Erythroblast (primary cell): ENCODE data around the gene KISS1R.
A peak's percentile ranks its signal among the peaks of the same experiment; 100 is the strongest.
"Not testable (repeated sequence)": the region's sequence is repeated elsewhere in the genome, so short reads cannot be mapped to it uniquely, and the experiment has no call there.

ENCODE experiments used
- DNase-seq, 2 experiments: peaks; one replicate each; lab custom pipeline; 2025; lab: John Stamatoyannopoulos, UW
- GATA1 ChIP-seq: IDR thresholded peaks from 2 replicates; pipeline ENCODE4 v1.6.1; 2011; ENCODE audit warnings: low read depth, mild to moderate bottlenecking, control low read depth, low read length, moderate library complexity
- POLR2A ChIP-seq: IDR thresholded peaks from 2 replicates; pipeline ENCODE4 v1.6.1; 2011; ENCODE audit warnings: mild to moderate bottlenecking, low read length

Gene KISS1R

DNA sequence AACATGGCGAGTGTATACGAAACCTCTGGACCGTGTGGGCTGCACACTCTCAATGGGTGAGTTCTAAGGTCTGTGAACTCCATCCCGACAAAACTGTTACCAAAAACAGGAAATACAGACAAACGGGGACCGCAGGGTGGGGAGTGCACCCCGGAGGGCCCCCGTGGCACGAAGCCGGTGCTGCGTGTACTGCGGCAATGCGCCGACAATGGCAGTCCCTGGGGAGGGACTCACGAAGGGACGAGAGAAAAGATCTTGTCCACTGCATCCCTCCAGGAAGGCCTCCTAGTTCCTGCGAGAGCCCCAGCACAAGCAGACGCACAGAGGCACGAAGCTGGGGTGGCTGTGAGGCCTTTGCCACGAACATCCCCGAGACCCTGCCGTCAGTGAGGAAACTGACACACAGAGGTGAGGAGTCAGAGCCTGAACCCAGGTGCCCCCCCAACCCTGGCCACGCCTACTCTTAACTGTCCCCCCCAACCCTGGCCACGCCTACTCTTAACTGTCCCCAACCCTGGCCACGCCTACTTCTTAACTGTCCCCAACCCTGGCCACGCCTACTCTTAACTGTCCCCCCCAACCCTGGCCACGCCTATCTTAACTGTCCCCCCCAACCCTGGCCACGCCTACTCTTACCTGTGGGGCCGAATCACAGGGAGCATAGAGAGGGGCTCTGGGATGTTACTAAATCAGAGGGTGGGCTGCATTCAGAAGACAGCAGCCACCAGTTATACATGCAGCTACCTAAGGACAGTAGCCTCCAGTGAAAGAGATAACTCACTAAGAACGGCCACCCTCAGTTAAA, 28.4 kb upstream of the KISS1R start:
- TF ChIP-seq POLR2A (no peak), GATA1 (no peak)
- DNase-seq, result peak; percentile 63 to 64

DNA sequence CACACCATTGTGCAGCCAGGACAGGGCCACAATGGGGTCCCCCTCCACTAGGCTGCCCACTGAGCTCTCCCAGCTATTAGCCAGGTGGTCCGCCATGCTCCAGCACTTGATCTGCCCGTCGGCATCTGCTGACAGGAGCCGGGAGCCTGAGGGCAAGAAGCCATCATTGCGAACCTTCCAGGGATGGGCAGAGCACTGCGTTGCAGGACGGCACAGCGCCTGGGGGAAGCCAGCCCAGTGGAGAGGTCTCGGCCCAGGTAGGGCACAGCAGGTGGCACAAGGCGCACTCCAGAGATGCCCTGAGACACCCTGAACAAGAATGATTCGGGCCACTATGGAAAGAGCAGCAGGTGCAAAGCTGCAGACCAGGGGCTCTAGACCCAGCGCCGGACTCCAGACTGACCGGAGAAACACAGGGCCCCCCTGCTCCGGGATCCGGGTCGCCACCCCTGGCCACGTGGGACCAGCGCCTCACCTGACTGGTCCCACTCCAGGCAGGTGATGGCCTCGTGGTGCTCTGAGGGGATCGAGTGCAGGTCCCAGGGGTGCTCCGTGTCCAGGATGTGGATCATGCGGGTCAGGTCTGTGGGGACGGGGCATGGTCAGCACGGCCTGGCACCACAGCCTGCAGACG, 27.4 kb upstream of the KISS1R start:
- DNase-seq, result no peak
- TF ChIP-seq GATA1 (no peak), POLR2A (no peak)

DNA sequence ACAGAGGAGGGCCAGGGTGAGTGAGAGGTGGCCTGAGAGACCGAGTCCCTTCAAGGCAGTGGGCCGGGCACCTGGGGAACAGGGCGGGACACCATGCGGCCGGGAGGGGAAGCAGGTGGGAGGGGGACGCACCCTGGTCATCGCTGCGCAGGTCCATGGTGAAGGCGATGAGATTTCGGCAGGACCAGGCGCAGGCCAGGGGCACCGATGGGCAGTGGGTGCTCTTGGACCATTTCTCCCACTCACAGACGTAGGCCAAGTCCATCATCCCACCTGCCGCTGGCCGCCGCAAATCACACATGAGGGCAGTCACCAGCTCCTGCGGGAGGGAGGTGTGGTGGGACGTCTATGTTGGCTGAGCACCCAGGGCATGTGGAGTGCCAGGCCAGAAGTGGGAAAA, 26.3 kb upstream of the KISS1R start:
- TF ChIP-seq GATA1 (no peak), POLR2A (no peak)
- DNase-seq, result no peak

DNA sequence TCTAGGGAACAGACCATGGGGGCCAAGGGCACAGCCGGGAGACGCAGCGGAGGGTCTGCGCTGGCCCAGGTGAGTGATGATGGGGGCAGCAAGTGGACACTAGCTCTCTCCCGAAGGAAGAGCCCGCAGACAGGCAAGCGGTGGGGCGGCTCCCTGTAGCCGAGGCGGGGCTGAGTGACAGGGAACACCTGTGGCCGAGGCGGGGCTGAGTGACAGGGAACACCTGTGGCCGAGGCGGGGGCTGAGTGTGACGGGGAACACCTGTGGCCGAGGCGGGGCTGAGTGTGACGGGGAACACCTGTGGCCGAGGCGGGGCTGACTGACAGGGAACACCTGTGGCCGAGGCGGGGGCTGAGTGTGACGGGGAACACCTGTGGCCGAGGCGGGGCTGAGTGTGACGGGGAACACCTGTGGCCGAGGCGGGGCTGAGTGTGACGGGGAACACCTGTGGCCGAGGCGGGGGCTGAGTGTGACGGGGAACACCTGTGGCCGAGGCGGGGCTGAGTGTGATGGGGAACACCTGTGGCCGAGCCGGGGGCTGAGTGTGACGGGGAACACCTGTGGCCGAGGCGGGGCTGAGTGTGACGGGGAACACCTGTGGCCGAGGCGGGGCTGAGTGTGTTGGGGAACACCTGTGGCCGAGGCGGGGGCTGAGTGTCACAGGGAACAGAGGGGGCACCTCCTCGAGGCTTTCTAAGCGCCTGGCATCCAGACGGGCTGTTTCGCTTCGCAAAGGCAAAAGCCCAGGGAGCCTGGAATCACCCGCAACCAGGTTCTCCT, 25.5 kb upstream of the KISS1R start:
- DNase-seq, result not testable (repeated sequence)

DNA sequence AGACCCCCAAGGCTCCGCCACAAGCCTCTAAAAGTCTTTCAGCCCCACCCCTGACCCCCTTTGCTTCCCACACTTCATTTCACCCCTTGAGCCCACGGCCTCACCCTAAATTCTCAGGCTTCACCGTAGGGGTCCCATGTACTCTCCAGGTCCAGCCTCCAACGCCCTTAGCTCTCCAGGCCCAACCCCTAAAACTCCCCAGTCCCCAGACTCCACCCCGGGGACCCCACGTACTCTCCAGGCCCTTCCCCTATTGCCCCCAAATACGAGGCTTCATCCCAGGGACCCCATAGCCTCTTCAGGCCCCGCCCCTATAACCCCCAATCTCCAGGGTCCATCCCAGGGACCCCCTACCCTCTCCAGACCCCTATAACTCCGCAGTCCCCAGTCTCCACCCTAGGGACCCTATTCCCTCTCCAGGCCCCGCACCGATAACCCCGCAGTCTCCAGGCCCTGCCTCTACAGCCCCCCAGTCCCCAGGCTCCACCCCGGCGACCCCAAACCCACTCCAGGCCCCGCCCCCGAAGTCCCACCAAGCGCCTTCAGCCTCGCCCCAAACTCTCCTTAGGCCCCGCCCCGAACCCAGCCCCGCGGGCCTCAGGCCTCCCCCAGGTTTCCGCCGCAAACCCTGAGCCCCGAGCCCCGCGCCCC, 24.8 kb upstream of the KISS1R start:
- peak; percentile 67 to 78 for DNase-seq
- TF ChIP-seq POLR2A (no peak), GATA1 (no peak)

DNA sequence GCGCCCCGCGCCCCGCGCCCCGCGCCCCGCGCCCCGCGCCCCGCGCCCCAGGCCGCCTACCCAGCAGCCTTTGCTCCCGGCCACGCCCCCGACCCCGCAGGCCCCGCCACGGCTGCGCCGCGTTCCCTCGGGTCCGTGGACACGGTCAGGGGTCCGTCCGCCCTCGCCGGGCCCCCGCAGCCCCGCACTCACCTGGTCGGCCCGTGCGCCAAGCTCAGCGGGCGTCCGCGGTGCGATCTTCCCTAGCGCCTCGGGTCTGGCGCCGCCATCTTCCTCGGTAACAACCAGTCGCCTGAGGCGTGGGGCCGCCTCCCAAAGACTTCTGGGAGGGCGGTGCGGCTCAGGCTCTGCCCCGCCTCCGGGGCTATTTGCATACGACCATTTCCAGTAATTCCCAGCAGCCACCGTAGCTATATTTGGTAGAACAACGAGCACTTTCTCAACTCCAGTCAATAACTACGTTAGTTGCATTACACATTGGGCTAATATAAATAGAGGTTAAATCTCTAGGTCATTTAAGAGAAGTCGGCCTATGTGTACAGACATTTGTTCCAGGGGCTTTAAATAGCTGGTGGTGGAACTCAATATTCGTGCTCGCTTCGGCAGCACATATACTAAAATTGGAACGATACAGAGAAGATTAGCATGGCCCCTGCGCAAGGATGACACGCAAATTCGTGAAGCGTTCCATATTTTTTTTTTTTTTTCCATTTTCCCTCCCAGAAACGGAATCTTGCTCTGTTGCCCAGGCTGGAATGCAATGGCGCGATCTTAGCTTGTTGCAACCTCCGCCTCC, 24.0 kb upstream of the KISS1R start, which contains the start of the genes MED16 and RNU6-9:
Gene MED16, minus strand, starts transcription at position 294 of the 796 bp plus-strand sequence. CDS start 2,056 bp downstream, outside the sequence.
Gene RNU6-9, plus strand, starts transcription at position 591 of the 796 bp plus-strand sequence.
- peak; percentile 69 for TF ChIP-seq POLR2A
- TF ChIP-seq GATA1, result no peak
- peak; percentile 95 to 97 for DNase-seq

DNA sequence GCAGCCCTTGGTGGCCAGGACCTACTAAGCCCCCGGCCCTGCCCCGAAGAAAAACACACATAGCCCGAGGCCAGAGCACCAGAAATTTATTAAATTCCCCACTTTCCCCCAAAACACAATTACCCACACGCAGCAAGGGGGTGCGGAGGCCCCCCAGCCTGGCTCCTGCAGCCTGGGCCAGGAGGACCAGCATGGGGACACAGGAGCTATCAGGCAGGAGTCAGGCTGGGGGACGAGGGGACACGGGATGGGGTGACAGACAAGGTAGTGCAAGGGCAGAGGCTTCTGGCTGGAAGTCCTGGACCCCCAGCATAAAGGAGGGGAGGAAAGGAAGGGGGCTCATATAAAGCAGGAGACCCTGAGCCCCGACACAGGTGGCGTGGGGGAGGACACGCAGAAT, 20.7 kb upstream of the KISS1R start:
- no peak for DNase-seq
- TF ChIP-seq POLR2A (no peak), GATA1 (no peak)

DNA sequence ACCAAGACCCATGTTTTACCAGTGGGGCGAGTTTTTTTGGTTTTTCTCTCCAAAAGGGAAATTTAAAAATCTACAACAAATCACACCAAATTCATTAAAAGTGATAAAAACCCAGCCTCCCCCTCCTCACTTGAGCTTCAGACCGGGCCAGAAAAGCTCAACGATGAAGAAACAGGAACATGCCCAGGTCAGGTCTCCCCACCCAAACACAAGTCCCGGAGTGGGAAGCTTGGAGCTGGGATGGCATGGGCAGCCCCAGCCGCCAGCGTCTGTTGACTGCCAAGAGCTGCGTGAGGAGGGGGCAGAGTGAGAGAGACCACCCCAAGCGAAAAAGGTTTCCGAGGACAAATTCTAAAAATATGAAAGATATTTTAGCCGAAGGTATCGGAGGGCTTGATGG, 20.1 kb upstream of the KISS1R start:
- no peak for DNase-seq
- no peak for TF ChIP-seq GATA1
- no peak for TF ChIP-seq POLR2A

DNA sequence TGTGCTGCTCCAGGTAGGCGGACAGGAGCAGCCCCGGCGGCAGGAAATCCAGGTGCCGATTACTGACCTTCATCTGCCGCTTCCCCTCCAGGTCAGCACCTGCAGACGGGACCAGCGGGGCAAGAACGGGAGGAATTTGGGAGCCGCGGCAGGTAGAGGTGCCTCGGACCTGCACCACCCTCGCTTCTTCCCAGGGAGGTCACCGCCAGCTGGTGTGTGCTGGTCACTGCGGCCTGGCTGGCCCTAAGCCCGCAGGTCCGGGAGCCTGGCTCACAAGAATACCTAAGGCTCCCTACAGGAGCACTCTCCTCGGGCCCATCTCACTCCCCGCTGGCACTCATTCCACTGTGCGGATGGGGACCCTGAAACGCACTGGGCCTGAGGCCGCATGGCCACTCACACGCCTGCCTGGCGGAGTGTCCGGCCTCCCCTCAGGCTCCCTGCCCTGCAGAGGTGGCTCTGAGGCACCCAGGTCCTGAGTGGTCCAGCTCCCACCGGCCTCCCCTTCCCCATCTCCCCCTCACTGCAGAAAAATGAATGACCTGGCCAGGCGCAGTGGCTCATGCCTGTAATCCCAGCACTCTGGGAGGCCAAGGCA, 19.6 kb upstream of the KISS1R start:
- TF ChIP-seq GATA1, result no peak
- TF ChIP-seq POLR2A, result no peak
- no peak for DNase-seq

DNA sequence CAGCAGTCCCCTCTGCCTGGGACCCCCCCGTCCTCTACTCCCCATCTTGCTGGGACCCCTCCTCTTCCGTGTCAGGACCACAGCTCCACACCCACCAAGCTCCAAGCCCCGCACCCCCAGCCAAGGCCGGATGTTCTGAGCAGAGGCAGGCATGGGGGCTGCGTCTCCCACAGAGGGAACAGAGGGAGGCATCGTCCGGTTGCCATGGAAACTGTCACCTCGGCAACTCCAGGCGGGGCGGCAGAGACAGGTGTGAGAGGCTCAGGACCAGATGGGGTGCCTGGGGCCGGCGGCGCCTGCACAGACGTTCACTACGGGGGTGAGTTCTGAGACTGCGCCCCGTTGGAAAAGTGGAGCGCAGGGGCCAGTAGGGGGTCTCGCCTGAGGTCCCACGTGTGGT, 18.5 kb upstream of the KISS1R start:
- TF ChIP-seq GATA1, result no peak
- TF ChIP-seq POLR2A, result no peak

DNA sequence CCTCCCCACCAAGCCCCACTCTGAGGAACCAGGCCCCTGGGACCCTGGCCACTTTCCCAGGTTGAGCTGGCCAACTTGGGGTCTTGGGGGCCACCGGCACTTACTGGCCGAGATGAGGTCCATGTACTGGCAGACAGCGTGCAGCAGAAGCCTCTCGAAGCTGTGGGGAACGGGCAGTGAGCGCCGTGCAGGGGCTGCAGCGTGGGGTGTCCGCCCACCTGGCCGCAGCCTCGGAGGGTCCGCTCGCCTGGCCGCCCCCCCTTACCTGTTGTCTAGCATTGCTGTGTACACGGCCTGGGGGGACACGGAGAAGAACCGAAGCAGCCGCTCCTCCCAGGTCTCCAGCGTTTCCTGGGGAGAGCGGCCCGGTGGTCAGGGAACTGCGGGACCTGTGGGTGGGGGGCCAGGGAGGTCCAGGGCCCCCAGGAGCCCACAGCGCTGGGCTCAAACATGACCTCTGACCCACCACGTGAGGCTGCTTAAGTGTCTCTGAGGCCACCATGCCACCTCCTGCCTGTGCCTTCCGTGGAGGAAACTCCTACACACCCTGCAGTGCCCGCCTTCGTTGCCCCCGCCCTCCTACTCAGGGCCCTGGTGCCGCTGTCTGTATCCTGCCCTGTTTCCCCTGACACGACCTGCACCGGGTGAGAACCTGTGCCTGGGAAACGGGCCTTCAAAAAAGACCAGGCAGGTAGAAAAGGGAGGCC, 17.6 kb upstream of the KISS1R start:
- TF ChIP-seq GATA1 (no peak), POLR2A (no peak)
- DNase-seq, result no peak

More for the DNA sequence above, 18.5 kb upstream of the KISS1R start:
- no peak for DNase-seq

DNA sequence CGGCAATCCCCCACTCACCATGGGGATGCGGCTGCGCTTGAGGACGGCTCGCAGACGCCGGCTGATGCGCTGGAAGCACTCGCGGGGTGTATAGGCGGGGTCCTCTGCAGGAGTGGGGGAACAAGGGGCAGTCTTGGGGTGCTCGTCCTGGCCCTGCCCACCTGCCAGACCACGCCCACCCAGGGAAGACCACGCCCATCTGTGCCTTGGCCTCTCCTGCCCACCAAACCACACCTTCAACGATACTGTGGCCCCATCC, 17.2 kb upstream of the KISS1R start:
- TF ChIP-seq GATA1, result no peak
- TF ChIP-seq POLR2A, result no peak
- no peak for DNase-seq
